T-helper 9 cell (primary cell): Measurements from ENCODE around the gene ECT2L.

Source experiments
- DNase-seq: peaks from one replicate; pipeline ENCODE4 v3.0.0-alpha.2; 2020

ECT2L gene

DNA sequence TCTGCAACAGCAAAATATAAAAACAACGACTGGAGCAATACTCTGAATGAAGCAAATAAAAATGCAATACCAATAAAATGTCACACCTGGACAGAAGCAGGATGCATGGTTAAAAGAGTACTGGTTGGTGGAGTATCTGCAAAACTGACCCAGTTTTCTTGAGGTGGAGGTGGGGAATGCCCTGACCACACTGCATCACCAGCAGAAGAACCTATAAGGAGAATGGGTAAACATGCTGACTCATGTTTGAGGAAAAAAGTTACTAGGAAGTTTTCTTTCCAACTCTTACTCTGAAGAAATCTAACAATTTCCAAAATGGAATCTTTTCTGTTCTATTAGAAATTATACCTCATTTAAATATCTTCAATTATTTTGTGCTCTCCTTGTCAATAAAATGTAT is 148.5 kb downstream of the ECT2L start:
- peak; percentile 5 for DNase-seq

DNA sequence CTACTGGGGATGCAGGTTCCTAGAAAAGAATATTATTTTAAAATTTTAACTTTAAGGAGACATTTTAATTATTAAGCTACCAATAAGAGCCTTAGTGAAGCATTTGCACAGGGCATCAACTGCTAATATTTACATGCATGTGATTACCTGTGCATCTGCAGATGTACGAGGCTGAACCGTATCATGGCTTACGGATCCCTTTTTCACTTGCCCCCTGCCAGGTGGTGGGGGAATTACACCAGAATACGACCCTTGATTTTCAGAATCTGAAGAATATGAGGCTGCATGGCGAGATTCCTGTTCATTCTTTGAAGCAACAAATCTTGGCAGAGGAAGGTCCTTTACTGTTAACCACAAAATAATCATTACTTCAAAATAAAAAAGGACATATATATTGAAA is 149.5 kb downstream of the ECT2L start:
- DNase-seq = no peak

DNA sequence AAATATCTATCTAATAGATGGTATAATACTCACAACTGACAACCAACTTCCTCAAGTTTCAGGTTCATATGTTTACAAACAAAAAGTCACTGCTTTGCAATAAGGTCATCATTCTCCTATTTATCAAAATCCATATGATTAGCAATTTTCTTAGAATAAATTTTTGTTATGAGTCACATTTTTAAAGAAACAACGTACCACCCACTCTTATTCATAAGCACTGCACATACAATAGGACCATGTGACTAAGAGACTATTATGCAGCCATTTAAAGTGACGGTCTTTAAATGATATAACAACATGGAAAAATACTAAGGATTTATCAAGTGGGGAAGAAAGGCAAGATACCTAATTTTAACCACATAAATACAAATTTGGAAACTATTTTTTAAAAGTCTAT is 152.1 kb downstream of the ECT2L start:
- no peak for DNase-seq

DNA sequence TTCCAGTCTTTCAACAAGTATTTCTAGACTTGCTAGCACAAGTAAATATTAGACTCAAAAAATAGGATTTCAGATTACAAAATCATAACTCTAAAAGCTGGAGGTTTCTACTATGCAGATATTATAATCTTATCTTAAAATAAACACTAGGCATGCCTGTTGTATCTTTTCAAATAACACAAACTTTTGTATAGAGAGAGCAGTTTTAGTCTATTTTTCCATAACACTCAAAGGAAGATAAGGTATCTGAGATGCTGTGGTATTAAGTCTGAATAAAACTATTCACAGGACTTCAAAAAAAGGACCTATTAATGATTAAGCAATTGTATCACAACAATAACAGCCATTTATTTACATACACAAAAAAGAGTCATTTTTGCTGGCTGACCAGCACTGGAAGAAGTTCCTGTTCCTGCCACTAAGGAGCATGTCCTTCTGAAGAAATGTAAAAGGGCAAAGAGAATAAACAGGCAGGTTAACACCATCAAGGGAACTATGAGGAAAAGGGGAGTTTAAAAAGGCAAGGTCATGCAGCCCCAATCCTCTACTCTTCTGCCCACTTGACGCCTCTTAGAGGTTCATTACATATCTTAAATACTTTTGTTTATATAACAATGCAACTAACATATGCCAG is 152.8 kb downstream of the ECT2L start:
- no peak for DNase-seq

DNA sequence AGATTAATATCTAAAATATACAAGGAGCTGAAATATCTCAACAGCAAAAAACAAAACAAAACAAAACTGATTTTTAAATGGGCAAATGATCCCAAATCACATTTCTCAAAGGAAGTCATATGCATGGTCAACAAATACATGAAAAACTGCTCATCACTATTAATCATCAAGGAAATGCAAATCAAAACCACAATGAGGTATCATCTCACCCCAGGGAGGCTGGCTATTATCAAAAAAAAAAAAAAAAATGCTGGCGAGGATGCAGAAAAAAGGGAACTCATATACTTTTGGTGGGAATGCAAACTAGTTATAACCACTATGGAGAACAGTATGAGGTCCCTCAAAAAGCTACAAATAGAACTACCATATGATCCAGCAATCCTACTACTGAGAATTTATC is 157.6 kb downstream of the ECT2L start:
- no peak for DNase-seq
